Suprapubic skin (tissue), 4 donors: ENCODE measurements around the gene CBLB.

ENCODE experiments used
- CTCF ChIP-seq, 2 donors: fragments of 200-600 bp in 1 of 2; fragments of 450-650 bp in 1 of 2; sonication (generic) in 1 of 2; IDR thresholded peaks; one replicate each; pipeline ENCODE4 v1.5.1; 2016 to 2019; ENCODE audit warnings: antibody characterized with exemption in 2 of 2, mild to moderate bottlenecking in 1 of 2, moderate library complexity in 1 of 2
- POLR2A ChIP-seq, 2 donors: fragments of 450-650 bp; IDR thresholded peaks; one replicate each; pipeline ENCODE4 v1.6.1; 2017; ENCODE audit warnings: antibody characterized with exemption in 2 of 2, mild to moderate bottlenecking in 2 of 2, moderate library complexity in 2 of 2
- POLR2AphosphoS5 ChIP-seq, 3 donors: sonication (generic); formaldehyde crosslinking; IDR thresholded peaks; one replicate each; pipeline ENCODE4 v1.6.1; 2017; ENCODE audit warnings: antibody characterized with exemption in 3 of 3

- no peak for TF ChIP-seq POLR2A (IDR thresholded peaks at IDR 0.05)
- TF ChIP-seq CTCF (IDR thresholded peaks at IDR 0.05), result no peak
- TF ChIP-seq POLR2AphosphoS5 (IDR thresholded peaks at IDR 0.05), result no peak
These were observed 96.2 kb downstream of the CBLB start for GRCh38 chr3:105772635-105773034.
